ENCODE measurements around the gene SLC25A18. TPM values are rescaled to one million over a fixed set of nuclear protein-coding genes. Genes with fewer than 3 reads are reported as not detected.

The SLC25A18 gene
- total RNA-seq, 2 donors from 2014 or later: 2.1 to 4.9 TPM

- intact Hi-C loops (cut with DNase I): no loop called here
- TF ChIP-seq CTCF (IDR thresholded peaks at IDR 0.05): no peak
- TF ChIP-seq POLR2A (IDR thresholded peaks at IDR 0.05): no peak
- Histone ChIP-seq H3K27ac (no peak overlapping the region), H3K9me3 (no peaks in the 10 kb centered on the region), H3K36me3 (replicated peaks in 1 of 2; ENCODE audit: insufficient read depth in 1 of 2, low read depth in 2 of 2) (no peaks in the 10 kb centered on the region), H3K4me3 (no peak overlapping the region), H3K27me3 (no peaks in the 10 kb centered on the region), H3K4me1 (peaks cover 10% of the 10 kb centered on the region)
- no peak for DNase-seq
- 68 to 83% methylated on average over 2 to 19 of the region's 21 CpGs for WGBS, 2 donors
- no peak for ATAC-seq
Measured at GRCh38 chr22:17581056-17581455, 17.8 kb downstream of the SLC25A18 start.

- TF ChIP-seq POLR2A (IDR thresholded peaks at IDR 0.05) (no peak), CTCF (IDR thresholded peaks at IDR 0.05) (no peak)
- intact Hi-C loops (cut with DNase I): no loop called here
- Histone ChIP-seq H3K27me3 (no peaks in the 10 kb centered on the region), H3K4me3 (no peak overlapping the region), H3K9me3 (no peaks in the 10 kb centered on the region), H3K36me3 (replicated peaks in 1 of 2; ENCODE audit: insufficient read depth in 1 of 2, low read depth in 2 of 2) (no peaks in the 10 kb centered on the region), H3K27ac (no peak overlapping the region), H3K4me1 (peaks cover 10% of the 10 kb centered on the region)
- no peak for DNase-seq
- ATAC-seq: no peak
- WGBS, 2 donors: 92 to 94% methylated on average over 5 to 17 of the region's 17 CpGs
Measured at GRCh38 chr22:17581631-17582030, 18.3 kb downstream of the SLC25A18 start.

GRCh38 chr22:17583151-17583550 is 19.9 kb downstream of the SLC25A18 start:
- intact Hi-C loops (cut with DNase I): no loop called here
- H3K27ac ChIP-seq: no peak overlapping the region
- ATAC-seq: no peak
- no peaks in the 10 kb centered on the region for H3K9me3 ChIP-seq
- TF ChIP-seq CTCF (IDR thresholded peaks at IDR 0.05) (no peak), POLR2A (IDR thresholded peaks at IDR 0.05) (no peak)
- no peaks in the 10 kb centered on the region for H3K27me3 ChIP-seq
- WGBS, 2 donors: 68 to 71% methylated on average over 4 to 7 of the region's 10 CpGs
- no peak overlapping the region for H3K4me3 ChIP-seq
- DNase-seq: no peak
- peaks cover 5% of the 10 kb centered on the region for H3K4me1 ChIP-seq
- H3K36me3 ChIP-seq (replicated peaks in 1 of 2; ENCODE audit: insufficient read depth in 1 of 2, low read depth in 2 of 2): no peaks in the 10 kb centered on the region

GRCh38 chr22:17586831-17587440 is 23.6 kb downstream of the SLC25A18 start:
- intact Hi-C loops (cut with DNase I): no loop called here
- Histone ChIP-seq H3K4me1 (no peaks in the 10 kb centered on the region), H3K9me3 (no peaks in the 10 kb centered on the region), H3K4me3 (no peak overlapping the region), H3K27me3 (no peaks in the 10 kb centered on the region), H3K36me3 (replicated peaks in 1 of 2; ENCODE audit: insufficient read depth in 1 of 2, low read depth in 2 of 2) (peaks cover 0 to 8% of the 10 kb centered on the region in 2 donors), H3K27ac (no peak overlapping the region)
- 78 to 84% methylated on average over 14 of the region's 14 CpGs for WGBS, 2 donors
- no peak for ATAC-seq
- TF ChIP-seq CTCF (IDR thresholded peaks at IDR 0.05) (no peak), POLR2A (IDR thresholded peaks at IDR 0.05) (no peak)
- no peak for DNase-seq

- Histone ChIP-seq H3K36me3 (replicated peaks in 1 of 2; ENCODE audit: insufficient read depth in 1 of 2, low read depth in 2 of 2) (peaks cover 0 to 10% of the 10 kb centered on the region in 2 donors), H3K9me3 (no peaks in the 10 kb centered on the region), H3K27ac (no peak overlapping the region), H3K4me3 (no peak overlapping the region), H3K4me1 (no peaks in the 10 kb centered on the region), H3K27me3 (no peaks in the 10 kb centered on the region)
- no peak for ATAC-seq
- intact Hi-C loops (cut with DNase I): no loop called here
- no peak for DNase-seq
- 63 to 75% methylated on average over 11 to 12 of the region's 14 CpGs for WGBS, 2 donors
- TF ChIP-seq CTCF (IDR thresholded peaks at IDR 0.05) (no peak), POLR2A (IDR thresholded peaks at IDR 0.05) (no peak)
Measured at GRCh38 chr22:17587629-17588028, 24.3 kb downstream of the SLC25A18 start.
